HG02870 (cell line): ENCODE results near the gene ANKS3.
"Not testable (repeated sequence)": the region's sequence is repeated elsewhere in the genome, so short reads cannot be mapped to it uniquely, and the experiment has no call there.

Experiments used
- ATAC-seq: cut with Tn5 transposase; IDR thresholded peaks from one replicate; pipeline ENCODE4 v1.9.1; 2021; ENCODE audit warnings: mild to moderate bottlenecking, moderate library complexity; ENCODE audit not compliant: unreplicated experiment

ANKS3 gene

DNA sequence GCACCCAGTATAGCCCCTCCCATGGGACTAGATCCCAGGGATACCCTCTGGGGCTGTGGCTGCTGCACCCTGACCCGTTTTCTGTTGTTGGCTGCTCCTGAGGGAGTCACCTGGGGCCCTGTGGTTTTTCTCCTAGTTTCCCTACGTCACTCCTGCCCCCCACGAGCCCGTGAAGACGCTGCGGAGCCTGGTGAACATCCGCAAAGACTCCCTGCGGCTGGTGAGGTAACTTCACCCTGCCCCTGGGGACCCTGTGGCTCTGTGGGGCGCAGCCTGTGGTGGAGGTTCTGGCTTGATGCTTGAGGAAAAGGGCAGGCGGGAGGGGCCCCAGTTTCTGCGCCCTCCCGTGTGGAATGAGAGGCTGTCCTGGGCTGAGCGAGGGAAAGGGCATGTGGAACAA is 82.2 kb downstream of the ANKS3 start:
- ATAC-seq, result no peak

GRCh38 chr16:4650443-4651074 is 83.5 kb downstream of the ANKS3 start:
- ATAC-seq, result not testable (repeated sequence)

DNA sequence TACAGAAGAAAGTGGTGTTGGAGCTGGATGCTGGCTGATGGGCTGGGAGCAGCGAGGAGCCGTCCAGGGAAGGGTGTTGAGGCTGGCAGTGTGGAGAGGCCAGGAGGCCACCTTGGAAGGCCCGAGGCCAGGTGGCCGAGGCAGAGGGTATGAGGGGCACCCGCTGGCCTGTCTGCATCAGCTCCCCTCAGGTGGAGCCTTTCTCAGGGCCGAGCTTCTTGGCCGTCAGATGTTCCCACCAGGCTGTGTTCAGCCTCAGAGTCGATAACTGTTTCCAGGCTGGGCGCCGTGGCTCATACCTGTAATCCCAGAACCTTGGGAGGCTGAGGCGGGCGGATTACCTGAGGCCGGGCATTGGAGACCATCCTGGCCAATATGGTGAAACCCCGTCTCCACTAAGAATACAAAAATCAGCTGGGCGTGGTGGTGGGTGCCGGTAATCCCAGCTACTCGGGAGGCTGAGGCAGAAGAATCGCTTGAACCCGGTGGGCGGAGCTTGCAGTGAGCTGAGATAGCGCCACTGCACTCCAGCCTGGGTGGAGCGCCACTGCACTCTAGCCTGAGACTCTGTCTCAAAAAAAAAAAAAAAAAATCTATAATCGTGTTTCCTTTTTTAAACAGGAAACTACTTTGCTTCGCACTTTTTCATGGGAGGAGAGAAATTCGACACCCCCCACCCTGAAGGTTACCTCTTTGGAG is 84.2 kb downstream of the ANKS3 start:
- ATAC-seq, result no peak

GRCh38 chr16:4648917-4649316 is 85.2 kb downstream of the ANKS3 start:
- ATAC-seq, result no peak

GRCh38 chr16:4647644-4647980 is 86.5 kb downstream of the ANKS3 start:
- no peak for ATAC-seq

DNA sequence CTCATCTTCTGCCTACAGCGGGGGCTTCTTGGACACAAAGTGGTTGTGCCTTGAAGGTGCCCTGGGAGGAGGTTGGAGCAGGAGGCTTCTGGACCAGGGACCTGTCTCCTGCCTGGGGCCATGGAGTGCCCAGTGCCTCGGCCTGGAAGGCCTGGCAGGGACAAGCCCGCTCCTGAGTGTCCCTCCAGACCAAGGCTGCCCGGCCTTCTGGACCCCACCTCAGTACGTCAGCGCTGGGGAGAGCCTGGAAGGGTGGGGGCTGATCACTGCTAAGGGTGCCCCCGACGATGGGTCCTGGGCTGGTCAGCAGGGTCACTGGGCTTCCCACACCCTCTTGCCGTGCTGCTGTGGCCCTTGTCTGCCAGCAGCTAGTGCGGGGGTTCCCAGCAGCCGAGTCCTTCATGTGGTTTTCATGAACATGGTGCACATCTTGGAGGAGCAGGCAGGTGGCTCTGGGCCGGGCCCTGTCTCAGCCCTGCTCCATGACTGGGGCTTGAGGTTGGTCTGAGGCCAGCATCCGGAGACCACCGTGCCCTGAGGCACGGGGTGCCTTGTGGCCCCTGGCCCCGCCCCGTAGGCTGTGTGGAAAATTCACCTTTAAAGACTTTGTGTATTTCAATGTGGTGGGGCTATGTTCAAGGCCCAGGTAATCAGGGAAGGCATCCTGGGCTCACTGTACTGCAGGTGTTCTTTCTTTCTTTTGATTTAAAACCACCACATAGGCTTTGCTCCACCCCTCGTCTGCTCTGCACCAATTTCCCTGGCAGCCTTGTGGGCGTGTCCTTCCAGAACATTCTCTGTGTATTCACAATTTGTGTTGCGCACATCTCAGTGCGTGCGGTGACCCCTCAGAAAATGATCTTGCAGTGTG is 87.1 kb downstream of the ANKS3 start:
- no peak for ATAC-seq
